ENCODE results near the gene RYK. TPM values are rescaled to one million over a fixed set of nuclear protein-coding genes. Genes with fewer than 3 reads are reported as not detected.
"Not testable (repeated sequence)": the region's sequence is repeated elsewhere in the genome, so short reads cannot be mapped to it uniquely, and the experiment has no call there.

The RYK gene
- total RNA-seq, 1 experiment from 2014 or later = 135 TPM

- no peak overlapping the region for H3K27ac Mint-ChIP-seq (ENCODE audit: unreplicated experiment)
- TF ChIP-seq CTCF (IDR thresholded peaks at IDR 0.05; ENCODE audit: unreplicated experiment) = no peak
- no TSS peak for BruUV-seq (replicated peaks)
- intact Hi-C loops (cut with micrococcal nuclease; ENCODE audit: unreplicated experiment) = no loop called here
- H3K9me3 Mint-ChIP-seq (ENCODE audit: low read depth, unreplicated experiment) = no peaks in the 10 kb centered on the region
- H3K36me3 Mint-ChIP-seq (ENCODE audit: insufficient read depth, unreplicated experiment) = no peaks in the 10 kb centered on the region
- peaks cover 30% of the 10 kb centered on the region for H3K4me1 Mint-ChIP-seq (ENCODE audit: low read depth, unreplicated experiment)
- H3K4me3 Mint-ChIP-seq (ENCODE audit: low read depth, unreplicated experiment) = no peak overlapping the region
- no peaks in the 10 kb centered on the region for H3K27me3 Mint-ChIP-seq (ENCODE audit: unreplicated experiment)
- DNase-seq = no peak
- CTCF ChIA-PET = no interaction called here
These were observed 22.6 kb downstream of the RYK start for GRCh38 chr3:134228035-134228434.

- BruUV-seq (replicated peaks); H3K9me3 Mint-ChIP-seq (ENCODE audit: low read depth, unreplicated experiment); DNase-seq; H3K27ac Mint-ChIP-seq (ENCODE audit: unreplicated experiment); H3K27me3 Mint-ChIP-seq (ENCODE audit: unreplicated experiment); H3K36me3 Mint-ChIP-seq (ENCODE audit: insufficient read depth, unreplicated experiment): not testable (repeated sequence)
- CTCF ChIA-PET = interaction anchor here (0.6 to 2.3 kb wide), 8 partner anchors 12 to 299 kb away, joined by 3 to 11 read pairs (median 4); partner anchors contain the start of gene RYK
- H3K4me1 Mint-ChIP-seq (ENCODE audit: low read depth, unreplicated experiment) = peaks cover 14% of the 10 kb centered on the region
- intact Hi-C loops (cut with micrococcal nuclease; ENCODE audit: unreplicated experiment) = loop anchor here (1.0 kb wide), 1 partner anchor 11 kb away; no protein-coding TSS in a partner anchor
- H3K4me3 Mint-ChIP-seq (ENCODE audit: low read depth, unreplicated experiment) = peak overlapping the region; percentile 48
These were observed 25.9 kb downstream of the RYK start for GRCh38 chr3:134224796-134225156.

GRCh38 chr3:134222835-134223234, 27.8 kb downstream of the RYK start:
- Mint-ChIP-seq H3K36me3 (ENCODE audit: insufficient read depth, unreplicated experiment) (peaks cover 5% of the 10 kb centered on the region), H3K4me3 (ENCODE audit: low read depth, unreplicated experiment) (no peak overlapping the region), H3K27me3 (ENCODE audit: unreplicated experiment) (no peaks in the 10 kb centered on the region), H3K4me1 (ENCODE audit: low read depth, unreplicated experiment) (peaks cover 14% of the 10 kb centered on the region), H3K27ac (ENCODE audit: unreplicated experiment) (no peak overlapping the region), H3K9me3 (ENCODE audit: low read depth, unreplicated experiment) (no peaks in the 10 kb centered on the region)
- TF ChIP-seq CTCF (IDR thresholded peaks at IDR 0.05; ENCODE audit: unreplicated experiment) = no peak
- DNase-seq = no peak
- CTCF ChIA-PET = interaction anchor here (0.6 to 1.2 kb wide), 3 partner anchors 32 to 290 kb away, joined by 3 to 4 read pairs (median 3); no protein-coding TSS in a partner anchor
- intact Hi-C loops (cut with micrococcal nuclease; ENCODE audit: unreplicated experiment) = no loop called here
- BruUV-seq (replicated peaks) = no TSS peak

GRCh38 chr3:134216851-134217250, 33.8 kb downstream of the RYK start:
- intact Hi-C loops (cut with micrococcal nuclease; ENCODE audit: unreplicated experiment) = no loop called here

More at GRCh38 chr3:134216851-134217250, 33.8 kb downstream of the RYK start:
- no peak overlapping the region for H3K27ac Mint-ChIP-seq (ENCODE audit: unreplicated experiment)
- no peaks in the 10 kb centered on the region for H3K27me3 Mint-ChIP-seq (ENCODE audit: unreplicated experiment)
- peaks cover 4% of the 10 kb centered on the region for H3K36me3 Mint-ChIP-seq (ENCODE audit: insufficient read depth, unreplicated experiment)
- H3K4me3 Mint-ChIP-seq (ENCODE audit: low read depth, unreplicated experiment) = no peak overlapping the region
- no peak for DNase-seq
- CTCF ChIA-PET = no interaction called here
- no peaks in the 10 kb centered on the region for H3K4me1 Mint-ChIP-seq (ENCODE audit: low read depth, unreplicated experiment)
- BruUV-seq (replicated peaks) = no TSS peak
- H3K9me3 Mint-ChIP-seq (ENCODE audit: low read depth, unreplicated experiment) = no peaks in the 10 kb centered on the region
- TF ChIP-seq CTCF (IDR thresholded peaks at IDR 0.05; ENCODE audit: unreplicated experiment) = no peak
